ENCODE results near the gene VTI1A.
"Not testable (repeated sequence)": the region's sequence is repeated elsewhere in the genome, so short reads cannot be mapped to it uniquely, and the experiment has no call there.

Gene VTI1A

DNA sequence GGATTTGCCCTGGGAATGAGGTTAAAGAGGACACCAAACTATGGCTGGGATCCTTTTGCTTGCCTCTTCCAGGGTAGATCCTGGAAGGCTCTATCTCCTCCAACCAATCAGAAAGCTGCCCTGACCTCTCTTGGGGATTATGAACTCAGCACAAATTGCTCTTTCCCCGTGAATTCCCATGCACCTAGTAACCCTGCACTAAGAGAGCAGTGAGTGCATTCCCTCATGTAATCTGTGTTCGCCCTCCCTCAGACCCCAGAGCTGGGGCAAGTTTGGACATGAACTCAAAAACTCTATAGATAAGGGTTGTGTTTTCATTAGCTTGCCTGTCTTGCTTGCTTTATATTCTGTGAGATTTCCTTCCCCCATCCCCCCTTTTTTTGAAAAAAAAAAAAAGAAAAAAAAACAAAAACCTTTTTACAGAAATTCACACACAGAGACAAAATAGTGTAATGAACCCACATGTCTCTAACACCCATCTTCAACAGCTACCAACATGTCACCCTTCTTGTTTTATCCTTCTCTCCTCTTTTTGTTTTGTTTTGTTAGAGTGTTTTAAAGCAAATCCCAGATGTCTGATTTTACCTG lies 277.5 kb downstream of the VTI1A start:
- DNase-seq (ENCODE audit: low read depth, low spot score): no peak
- in situ Hi-C loops (cut with HindIII; ENCODE audit: low sequenced_read_pairs): no loop called here
- no peak overlapping the region for H3K4me3 ChIP-seq (ENCODE audit: low read depth, low read length)
- TF ChIP-seq, protein P1, sequence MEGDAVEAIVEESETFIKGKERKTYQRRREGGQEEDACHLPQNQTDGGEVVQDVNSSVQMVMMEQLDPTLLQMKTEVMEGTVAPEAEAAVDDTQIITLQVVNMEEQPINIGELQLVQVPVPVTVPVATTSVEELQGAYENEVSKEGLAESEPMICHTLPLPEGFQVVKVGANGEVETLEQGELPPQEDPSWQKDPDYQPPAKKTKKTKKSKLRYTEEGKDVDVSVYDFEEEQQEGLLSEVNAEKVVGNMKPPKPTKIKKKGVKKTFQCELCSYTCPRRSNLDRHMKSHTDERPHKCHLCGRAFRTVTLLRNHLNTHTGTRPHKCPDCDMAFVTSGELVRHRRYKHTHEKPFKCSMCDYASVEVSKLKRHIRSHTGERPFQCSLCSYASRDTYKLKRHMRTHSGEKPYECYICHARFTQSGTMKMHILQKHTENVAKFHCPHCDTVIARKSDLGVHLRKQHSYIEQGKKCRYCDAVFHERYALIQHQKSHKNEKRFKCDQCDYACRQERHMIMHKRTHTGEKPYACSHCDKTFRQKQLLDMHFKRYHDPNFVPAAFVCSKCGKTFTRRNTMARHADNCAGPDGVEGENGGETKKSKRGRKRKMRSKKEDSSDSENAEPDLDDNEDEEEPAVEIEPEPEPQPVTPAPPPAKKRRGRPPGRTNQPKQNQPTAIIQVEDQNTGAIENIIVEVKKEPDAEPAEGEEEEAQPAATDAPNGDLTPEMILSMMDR (IDR thresholded peaks at IDR 0.05; ENCODE audit: low read depth, low read length): no peak

DNA sequence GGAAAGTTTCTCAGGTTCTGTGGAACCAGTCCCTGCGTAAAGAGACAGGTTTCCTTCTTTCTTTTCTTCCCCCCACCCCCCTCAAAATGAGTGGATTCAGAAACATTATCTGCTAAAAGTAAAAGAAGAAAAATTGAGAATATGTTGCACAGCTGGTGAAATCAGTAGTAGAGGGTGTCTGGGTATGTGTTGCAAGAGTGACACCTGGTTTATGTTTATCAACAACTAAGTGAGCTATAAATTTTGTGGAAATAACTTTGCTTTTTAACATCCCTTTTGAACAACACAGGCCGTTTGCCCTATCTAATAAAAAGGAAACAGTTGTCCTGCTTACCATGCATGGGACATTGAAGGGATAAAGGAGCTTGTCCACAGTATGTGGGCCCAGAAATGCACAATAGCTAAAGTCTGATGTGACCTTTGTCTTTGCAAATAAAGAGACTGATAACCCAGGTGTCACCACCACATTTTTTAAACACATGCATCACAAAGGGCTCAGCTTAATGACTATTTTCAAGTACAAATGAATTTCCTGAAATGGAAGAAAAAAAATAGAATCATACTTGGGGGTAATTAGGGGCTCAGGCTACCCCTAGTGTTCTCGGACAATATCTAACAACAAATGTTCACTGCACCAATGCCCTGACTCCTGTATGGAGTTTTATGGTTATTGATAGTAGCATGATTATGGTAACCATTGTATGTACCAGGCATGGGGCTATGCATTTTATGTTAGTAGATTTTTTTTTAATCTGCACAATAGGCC lies 281.3 kb downstream of the VTI1A start:
- no peak overlapping the region for H3K4me3 ChIP-seq (ENCODE audit: low read depth, low read length)
- DNase-seq (ENCODE audit: low read depth, low spot score): no peak
- in situ Hi-C loops (cut with HindIII; ENCODE audit: low sequenced_read_pairs): no loop called here
- TF ChIP-seq, protein P1 (IDR thresholded peaks at IDR 0.05; ENCODE audit: low read depth, low read length): no peak

DNA sequence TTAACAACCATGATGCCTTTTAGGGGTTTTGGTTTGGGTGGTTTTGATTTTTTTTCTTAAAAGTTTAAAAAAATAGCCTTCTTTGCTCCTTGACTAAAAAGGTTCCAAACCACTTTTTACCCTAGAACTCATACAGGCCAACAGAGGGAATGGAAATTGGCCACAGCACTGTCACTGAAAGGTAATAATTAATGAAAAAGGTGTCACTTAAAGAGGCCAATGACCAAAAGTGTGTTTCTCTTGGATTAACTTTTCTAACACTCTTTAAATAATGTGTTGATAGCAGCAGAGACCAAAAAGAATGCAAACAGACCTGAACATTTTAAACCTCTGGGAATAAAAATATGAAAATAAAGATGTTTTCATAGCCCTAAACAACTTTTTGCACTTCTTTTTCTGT lies 282.0 kb downstream of the VTI1A start:
- TF ChIP-seq, protein P1 (IDR thresholded peaks at IDR 0.05; ENCODE audit: low read depth, low read length): no peak
- no peak overlapping the region for H3K4me3 ChIP-seq (ENCODE audit: low read depth, low read length)
- in situ Hi-C loops (cut with HindIII; ENCODE audit: low sequenced_read_pairs): no loop called here
- no peak for DNase-seq (ENCODE audit: low read depth, low spot score)

DNA sequence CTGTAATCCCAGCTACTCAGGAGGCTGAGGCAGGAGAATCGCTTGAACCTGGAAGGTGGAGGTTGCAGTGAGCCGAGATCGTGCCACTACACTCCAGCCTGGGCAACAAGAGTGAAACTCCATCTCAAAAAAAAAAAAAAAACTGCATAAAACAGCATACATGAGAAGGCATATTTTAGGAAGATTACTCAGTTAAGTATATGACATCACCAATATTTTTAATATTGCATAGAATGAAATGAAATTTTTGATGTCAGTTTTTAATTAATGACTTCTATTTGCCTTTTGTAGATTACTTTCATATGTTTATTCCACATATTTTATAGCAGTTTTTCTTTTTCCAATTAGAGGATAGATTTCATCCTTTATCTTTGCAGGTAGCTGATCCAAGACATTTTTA lies 284.4 kb downstream of the VTI1A start:
- in situ Hi-C loops (cut with HindIII; ENCODE audit: low sequenced_read_pairs); H3K4me3 ChIP-seq (ENCODE audit: low read depth, low read length); DNase-seq (ENCODE audit: low read depth, low spot score): not testable (repeated sequence)

DNA sequence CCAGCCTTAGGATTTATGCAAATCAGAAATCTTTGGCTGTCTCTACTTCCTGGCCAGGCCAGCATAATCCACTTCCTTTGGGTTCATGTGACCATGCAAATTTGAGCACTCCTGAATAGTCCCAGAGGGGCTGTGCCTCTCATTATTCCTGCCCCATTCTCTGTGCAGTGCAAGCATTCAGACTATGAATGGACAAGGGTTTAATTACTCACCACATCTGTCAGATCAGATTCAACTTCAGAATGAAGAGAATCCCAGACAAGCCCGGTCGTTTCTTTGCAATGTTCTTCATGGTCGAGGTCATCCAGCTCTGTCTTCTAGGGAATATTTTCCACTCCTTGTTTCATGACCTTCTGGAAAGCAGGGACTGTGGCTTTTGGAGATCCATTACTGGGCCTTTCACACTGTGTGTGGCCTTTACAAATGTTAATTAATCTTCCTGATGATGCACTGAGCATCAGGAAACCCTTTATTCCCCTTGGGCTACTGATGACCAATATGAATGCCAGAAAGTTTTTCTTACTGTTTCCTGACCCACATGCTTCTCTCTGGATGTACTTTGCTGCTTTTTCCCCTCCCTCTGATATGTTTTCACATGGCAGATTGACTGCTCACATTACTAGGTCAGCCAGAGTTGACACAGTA lies 285.4 kb downstream of the VTI1A start:
- H3K4me3 ChIP-seq (ENCODE audit: low read depth, low read length): no peak overlapping the region
- DNase-seq (ENCODE audit: low read depth, low spot score): no peak
- in situ Hi-C loops (cut with HindIII; ENCODE audit: low sequenced_read_pairs): no loop called here
- TF ChIP-seq, protein P1 (IDR thresholded peaks at IDR 0.05; ENCODE audit: low read depth, low read length): no peak

DNA sequence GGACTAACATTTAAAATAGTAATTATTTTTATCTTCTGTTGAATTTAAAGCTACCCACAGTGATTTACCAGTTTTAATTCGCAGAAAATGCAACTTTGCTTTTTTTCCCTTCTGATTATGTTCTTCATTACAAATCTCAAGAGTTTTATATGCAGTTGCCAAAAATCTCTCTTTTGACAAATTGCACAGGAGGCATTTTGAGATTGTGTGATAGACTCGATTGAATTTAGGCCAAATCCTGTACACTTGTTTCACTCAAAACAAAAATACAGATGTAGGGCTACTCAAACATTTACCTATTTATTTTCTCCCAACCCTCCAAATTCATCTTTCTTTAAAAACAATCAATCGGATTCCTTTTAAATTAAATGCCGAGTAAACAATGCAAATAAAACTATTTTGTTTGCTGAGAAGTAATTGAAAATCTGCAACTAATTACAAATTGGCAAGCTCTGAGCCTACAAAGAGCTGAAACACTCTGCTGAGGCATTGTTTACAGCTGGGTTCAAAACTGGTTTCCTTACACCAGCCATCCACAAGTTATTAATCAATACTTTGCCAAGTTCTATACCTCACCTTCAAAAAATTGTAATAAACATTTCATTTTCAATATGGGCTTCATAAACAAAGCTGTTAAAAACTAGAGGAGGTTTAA lies 288.2 kb downstream of the VTI1A start:
- in situ Hi-C loops (cut with HindIII; ENCODE audit: low sequenced_read_pairs): no loop called here
- TF ChIP-seq, protein P1 (IDR thresholded peaks at IDR 0.05; ENCODE audit: low read depth, low read length): no peak
- no peak overlapping the region for H3K4me3 ChIP-seq (ENCODE audit: low read depth, low read length)
- no peak for DNase-seq (ENCODE audit: low read depth, low spot score)

Measured in astrocyte of the spinal cord (primary cell).